Stimulated activated CD8-positive, alpha-beta memory T cell treated with anti-CD3 and anti-CD28 coated beads, Interleukin-7, amount 100 ng/mL, for 48 hours (primary cell): ENCODE measurements around the gene PDLIM7.

ENCODE experiments used
- DNase-seq, 2 donors: peaks; one replicate each; pipeline ENCODE4 v3.0.0-alpha.2; 2020; ENCODE audit warnings: low read depth in 1 of 2; ENCODE audit errors: extremely low read depth in 1 of 2

PDLIM7 gene

DNA sequence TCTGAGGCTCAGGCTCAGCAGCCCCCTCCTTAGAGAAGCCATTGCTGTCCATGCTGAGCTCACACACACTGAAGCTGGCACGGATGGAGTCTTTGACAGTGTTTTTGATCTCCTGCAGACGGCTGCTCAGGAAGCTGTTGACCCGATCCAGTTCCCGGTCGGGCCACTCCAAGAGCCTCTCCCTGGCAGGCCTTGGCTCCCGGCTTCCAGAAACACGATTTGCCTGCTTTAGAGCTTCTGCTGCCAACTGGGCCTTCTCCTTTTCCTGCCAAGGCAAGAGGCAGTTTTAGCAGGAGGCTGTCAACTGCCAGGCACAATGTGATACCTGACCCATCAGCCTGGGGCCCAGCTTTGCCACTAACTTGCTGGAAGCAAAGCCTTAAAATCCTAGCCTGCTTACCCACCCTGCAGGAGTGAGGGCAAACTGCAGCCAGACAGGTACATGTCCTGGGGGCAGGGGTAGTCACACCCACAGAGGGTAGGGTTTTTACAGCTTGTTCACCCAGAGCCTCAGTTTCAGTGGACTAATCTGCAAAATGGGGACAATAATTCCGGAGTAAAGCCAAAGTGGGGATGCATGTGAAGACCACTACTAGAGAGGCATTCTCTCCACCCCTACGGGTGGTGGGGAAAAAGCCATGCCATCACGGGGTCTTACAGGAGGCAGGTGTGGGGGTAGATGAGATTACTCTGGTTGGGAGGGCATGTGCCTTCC lies 27.7 kb upstream of the PDLIM7 start:
- DNase-seq: no peak

DNA sequence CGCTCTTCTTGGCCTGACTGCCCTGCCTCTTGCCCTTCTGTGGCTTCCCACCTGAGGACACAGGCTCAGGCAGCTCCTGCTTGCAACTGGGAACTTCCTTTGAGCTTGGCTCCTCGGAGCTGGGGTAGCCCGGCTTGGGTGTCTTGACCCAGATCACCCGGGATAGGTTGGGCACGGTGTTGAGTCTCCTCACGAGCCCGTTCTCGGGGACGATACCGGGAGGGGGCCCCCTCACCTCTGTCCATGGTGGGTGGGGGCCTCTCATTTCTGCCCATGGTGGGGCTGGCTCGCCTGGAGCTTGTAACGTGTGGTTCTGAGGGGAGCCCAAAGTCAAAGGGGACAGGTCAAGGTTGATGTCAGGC lies 27.1 kb upstream of the PDLIM7 start:
- DNase-seq: no peak

DNA sequence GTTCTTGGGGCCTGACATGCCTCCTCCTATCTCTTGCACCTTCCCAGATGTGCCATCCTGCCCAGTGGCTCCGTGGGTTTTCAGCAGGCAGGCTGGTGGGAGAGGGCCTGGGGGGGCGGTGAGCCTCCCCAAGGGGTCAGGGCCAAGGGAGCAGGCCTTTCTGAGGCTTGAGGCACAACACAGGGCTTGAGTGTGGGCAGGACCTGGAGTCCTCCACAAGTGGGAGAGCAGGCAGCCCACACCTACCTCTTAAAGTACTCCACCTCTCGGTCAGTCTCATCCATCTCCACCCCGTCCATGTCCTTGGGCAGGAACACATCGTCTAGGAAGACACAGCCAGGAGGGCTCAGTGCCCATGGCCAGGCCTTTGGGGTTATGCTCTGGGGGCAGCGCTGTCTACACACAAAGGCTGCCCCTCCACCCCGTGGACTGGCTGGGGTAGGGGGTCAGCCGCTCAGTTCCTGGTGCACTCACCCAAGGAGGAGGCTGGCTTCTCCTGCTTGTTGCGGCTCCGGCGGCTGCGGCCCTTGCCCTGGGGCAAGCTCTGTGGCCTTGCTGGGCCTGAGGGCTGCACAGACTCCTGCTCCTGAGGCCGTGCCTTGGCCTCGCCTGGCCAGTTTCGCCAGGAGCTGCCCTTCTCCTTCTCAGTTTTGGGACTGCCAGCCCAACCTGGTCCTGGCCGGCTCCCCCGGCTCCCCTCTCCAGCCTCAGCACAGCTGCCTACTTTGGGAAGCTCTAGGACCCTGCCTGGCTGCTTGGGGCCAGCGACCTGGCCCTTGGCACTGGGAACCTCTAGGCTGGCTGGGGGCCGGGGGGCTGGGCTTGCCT lies 26.5 kb upstream of the PDLIM7 start:
- DNase-seq: no peak

GRCh38 chr5:177520916-177521513 lies 23.6 kb upstream of the PDLIM7 start:
- no peak for DNase-seq

GRCh38 chr5:177520271-177520670 lies 22.9 kb upstream of the PDLIM7 start:
- no peak for DNase-seq

DNA sequence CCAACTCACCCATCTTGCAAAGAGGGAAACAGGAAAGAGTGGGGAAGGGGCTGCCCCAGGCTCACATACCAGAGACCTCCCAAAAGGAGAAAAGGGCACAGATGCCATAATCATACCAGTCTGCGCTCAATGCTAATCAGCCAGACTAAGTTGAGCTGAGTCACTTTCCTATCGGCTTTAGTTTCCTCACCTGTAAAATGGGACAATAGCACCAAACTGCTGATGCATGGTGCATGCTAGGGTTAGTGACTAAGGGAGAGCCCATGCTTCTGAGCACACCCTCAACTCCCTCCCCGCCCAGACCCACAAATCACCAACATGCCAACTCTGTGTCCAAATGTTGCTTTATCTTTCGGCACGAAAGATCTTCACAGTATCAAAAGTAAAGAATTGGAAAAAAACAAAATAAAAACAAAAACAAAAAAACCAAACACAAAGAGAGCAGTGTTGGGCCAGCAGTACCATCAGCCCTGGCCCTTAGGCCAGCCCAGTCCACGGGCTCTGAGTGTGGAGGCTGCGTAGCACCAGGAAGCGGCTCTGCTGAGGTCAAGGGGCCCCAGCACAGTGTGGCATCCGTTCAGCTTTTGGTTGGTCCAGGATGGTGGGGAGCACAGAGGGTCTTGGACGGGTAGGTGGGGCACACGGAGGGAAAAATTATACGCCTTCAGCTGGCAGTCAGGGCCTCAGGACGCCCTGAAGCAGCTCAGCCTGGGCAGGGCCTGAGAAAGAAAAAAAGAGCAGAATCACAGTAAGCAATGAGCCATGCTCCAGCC lies 22.2 kb upstream of the PDLIM7 start:
- no peak for DNase-seq

DNA sequence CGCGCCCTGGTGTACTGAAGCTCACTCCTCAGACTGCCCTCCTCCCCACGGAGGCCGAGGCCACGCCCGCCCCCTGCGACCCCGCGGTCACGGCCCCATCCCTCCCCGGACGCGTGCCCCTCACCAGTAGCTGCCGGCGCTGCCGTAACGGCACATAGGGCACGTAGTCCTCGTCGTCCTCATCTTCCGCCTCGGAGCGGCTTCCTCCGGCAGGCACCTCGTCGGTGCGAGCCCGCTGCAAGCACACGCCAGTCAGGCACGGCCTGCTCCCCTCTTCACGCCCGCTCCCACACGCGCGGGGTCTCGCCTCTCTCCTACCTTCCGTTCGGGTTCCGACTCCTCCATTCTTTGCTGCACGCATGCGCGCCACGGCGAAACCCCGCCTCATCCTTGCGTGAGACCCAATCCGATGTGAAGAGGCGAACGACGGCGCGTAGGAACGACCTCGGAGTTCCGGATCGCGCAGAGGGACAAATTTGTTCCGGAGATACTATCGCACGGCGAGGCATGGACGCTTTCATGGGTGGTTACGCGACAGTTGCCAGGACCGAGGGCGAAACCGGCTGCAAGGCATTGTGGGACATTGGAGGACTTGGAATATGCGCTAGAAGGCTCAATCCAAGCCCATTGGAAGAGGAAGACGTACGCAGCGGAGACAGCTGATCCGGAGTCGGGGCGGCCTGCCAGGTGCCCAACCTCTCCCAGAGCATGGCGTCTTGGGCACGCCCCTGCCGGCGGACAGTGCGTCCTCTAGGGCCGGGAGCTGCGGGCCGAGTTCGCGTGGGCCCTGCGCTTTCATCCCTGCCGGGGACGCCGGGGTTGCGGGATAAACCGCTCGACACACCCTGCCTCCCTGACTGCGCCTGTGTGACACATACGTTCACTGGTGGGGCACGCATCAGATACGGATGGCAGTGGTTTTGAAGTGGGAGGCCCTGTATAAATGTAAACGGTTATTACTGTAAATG lies 19.5 kb upstream of the PDLIM7 start, which contains the start of gene DDX41:
Gene DDX41 (minus strand): TSS at position 361 of the 968 bp plus-strand sequence. CDS start 16 bp downstream, at position 345.
- DNase-seq: peak; percentile 92 to 93

DNA sequence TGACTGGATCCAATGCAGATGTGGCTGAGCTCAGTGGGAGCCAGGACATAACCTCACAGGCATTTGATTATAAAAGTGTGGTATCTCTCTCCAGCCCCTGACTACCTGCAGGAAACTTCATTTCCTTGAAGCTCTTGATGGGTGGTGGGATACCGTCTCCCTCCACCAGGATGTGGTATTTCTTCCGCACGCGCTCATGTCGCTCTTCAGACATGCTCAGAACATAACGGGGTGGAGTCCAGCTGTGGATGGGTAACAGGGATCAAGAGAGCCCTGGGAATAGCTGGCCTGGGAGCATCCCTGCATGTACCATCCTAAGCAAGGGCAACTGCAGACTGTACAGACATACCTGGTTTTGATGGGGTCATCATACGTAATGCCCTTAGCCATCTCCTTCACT lies 18.2 kb upstream of the PDLIM7 start:
- no peak for DNase-seq

GRCh38 chr5:177514541-177514940 lies 17.1 kb upstream of the PDLIM7 start:
- no peak for DNase-seq

GRCh38 chr5:177513500-177513899 lies 16.1 kb upstream of the PDLIM7 start:
- no peak for DNase-seq

- DNase-seq: no peak
Observed at GRCh38 chr5:177512736-177513380, 15.5 kb upstream of the PDLIM7 start.

DNA sequence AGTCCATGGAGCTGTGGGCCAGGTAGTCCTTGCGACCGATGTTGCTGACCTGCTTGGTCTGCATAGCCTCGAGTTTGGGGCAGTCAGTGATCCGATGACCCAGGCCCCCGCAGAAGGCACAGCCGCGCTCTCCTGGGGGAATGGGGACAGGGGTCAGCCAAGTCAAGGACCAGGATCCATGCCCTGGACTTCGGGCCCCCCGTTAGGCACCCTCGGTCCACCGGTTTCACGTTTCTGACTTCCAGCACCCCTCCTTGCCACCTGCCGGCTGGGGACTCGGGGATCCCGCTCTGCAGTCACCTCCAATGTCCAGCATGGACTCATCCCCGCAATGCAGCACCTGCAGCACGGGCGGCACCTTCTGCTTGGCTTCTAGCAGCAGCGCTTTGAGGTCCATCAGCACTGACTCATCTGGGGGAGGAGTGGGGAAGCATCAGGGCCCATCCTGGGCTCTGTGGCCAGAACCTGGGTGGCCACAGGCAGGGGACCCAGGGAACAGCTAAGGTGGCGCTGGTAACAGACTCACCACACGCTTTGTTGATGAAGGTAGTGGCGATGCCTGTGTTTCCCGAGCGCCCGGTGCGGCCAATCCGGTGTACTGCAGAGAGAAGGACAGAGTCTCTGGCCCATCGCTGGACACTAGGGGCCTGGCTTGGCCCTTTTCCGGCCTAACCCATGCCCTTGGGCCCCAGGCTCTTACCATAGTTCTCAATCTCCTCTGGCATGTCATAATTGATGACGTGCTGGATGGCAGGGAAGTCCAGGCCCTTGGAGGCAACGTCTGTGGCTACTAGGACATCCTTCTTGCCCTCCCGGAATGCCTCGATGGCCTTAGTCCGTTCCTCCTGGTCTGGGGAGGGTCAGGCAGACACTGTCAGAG lies 14.6 kb upstream of the PDLIM7 start:
- no peak for DNase-seq

- no peak for DNase-seq
Observed at GRCh38 chr5:177511181-177511580, 13.8 kb upstream of the PDLIM7 start.

DNA sequence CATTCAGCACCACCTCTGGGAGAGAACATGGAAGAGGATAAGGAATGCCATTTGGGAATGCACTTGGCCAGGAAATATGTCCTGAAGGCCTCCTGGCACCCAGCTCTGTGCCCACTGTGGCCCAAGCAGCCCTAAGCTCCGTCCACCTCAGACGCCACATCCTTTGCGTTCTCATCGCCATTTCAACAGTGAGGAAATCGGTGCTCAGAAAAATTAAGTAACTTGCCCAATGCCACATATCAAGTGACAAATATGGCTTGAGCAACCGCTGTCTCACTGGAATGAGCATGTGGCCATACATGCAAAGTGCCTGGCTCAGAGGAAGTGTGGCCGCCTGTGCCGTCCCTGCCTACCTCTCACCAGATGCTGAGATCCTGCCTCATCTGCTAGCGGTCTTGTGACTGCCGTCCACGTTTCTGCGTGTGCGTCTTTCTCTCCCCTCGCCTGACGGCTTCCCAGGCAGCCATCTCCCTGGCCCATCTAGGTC lies 13.2 kb upstream of the PDLIM7 start:
- no peak for DNase-seq

GRCh38 chr5:177509991-177510566 lies 12.7 kb upstream of the PDLIM7 start:
- DNase-seq: no peak

GRCh38 chr5:177509381-177509951 lies 12.1 kb upstream of the PDLIM7 start, which contains the start of gene DOK3:
DOK3 (minus strand) TSS chr5:177509826; CDS start chr5:177509540, 286 bp downstream.
- DNase-seq: no peak

GRCh38 chr5:177508837-177509236 lies 11.4 kb upstream of the PDLIM7 start:
- no peak for DNase-seq
